K562 (cell line): ENCODE measurements around the gene SLC7A5. TPM values are rescaled to one million over a fixed set of nuclear protein-coding genes. Genes with fewer than 3 reads are reported as not detected.
A peak's percentile ranks its signal among the peaks of the same experiment; 100 is the strongest.

ENCODE experiments used
- CREBBP ChIP-seq: IDR thresholded peaks from one replicate; pipeline ENCODE4 v1.6.1; 2012; ENCODE audit warnings: low read depth, mild to moderate bottlenecking, control low read depth, inconsistent platforms, low read length
- KHSRP ChIP-seq: fragments of 450-650 bp; IDR thresholded peaks from 2 replicates; pipeline ENCODE4 v1.6.1; 2017
- MCM7 ChIP-seq, 2 experiments: fragments of 450-650 bp; IDR thresholded peaks; 2 replicates each; pipeline ENCODE4 v1.6.1; 2016 to 2018
- POLR2G ChIP-seq: fragments of 200-400 bp; formaldehyde crosslinking; IDR thresholded peaks from 2 replicates; pipeline ENCODE4 v1.6.1; 2017; ENCODE audit warnings: low read depth, mild to moderate bottlenecking, antibody characterized with exemption, low read length, moderate library complexity
- REST ChIP-seq, 2 experiments: fragments of 450-650 bp; formaldehyde crosslinking in 1 of 2; IDR thresholded peaks; 2 replicates each; pipeline versions ENCODE4 v1.4.0 to v1.6.1; 2014 to 2020; ENCODE audit warnings: mild to moderate bottlenecking in 2 of 2, borderline replicate concordance in 1 of 2, low read depth in 1 of 2
- RREB1 ChIP-seq: fragments of 250-450 bp; sonication (Bioruptor Pico); IDR thresholded peaks from 2 replicates; pipeline ENCODE4 v1.4.0; 2020
- RUNX1 ChIP-seq: sonication (generic); IDR thresholded peaks from 2 replicates; pipeline ENCODE4 v1.6.1; 2016; ENCODE audit warnings: antibody characterized with exemption, low read depth
- TAF15 ChIP-seq: fragments of 200-400 bp; formaldehyde crosslinking; IDR thresholded peaks from 2 replicates; pipeline ENCODE4 v1.6.1; 2017; ENCODE audit warnings: mild to moderate bottlenecking, low read depth, low read length, moderate library complexity
- TAF9B ChIP-seq: fragments of 450-650 bp; IDR thresholded peaks from 2 replicates; pipeline ENCODE4 v1.6.1; 2018; ENCODE audit warnings: mild to moderate bottlenecking; ENCODE audit not compliant: partially characterized antibody
- ZBTB1 ChIP-seq: sonication (generic); formaldehyde crosslinking; IDR thresholded peaks from 2 replicates; pipeline ENCODE4 v1.8.1; 2023; ENCODE audit warnings: missing genetic modification reagents, low read depth, mild to moderate bottlenecking, borderline replicate concordance
- ZBTB7A ChIP-seq: IDR thresholded peaks from 2 replicates; pipeline ENCODE4 v1.6.1; 2011; ENCODE audit warnings: low read depth, mild to moderate bottlenecking, low read length, moderate library complexity, borderline replicate concordance; ENCODE audit not compliant: control insufficient read depth
- ZNF12 ChIP-seq: sonication (generic); formaldehyde crosslinking; IDR thresholded peaks from 2 replicates; pipeline ENCODE4 v1.4.0; 2020; ENCODE audit warnings: mild to moderate bottlenecking, missing genetic modification reagents
- ZNF589 ChIP-seq: fragments of 200-800 bp; sonication (Bioruptor generic); IDR thresholded peaks from 2 replicates; pipeline ENCODE4 v1.6.1; 2016; ENCODE audit warnings: low read depth, missing genetic modification characterization, missing compliant biosample characterization
- polyA plus RNA-seq, 8 experiments: library from polyadenylated mRNA; depleted of rRNA in 4 of 8; stranded (reverse) in 5 of 8; unstranded in 3 of 8; fragments of >200 nt; fragmentation: Nextera tagmentation in 2 of 8; fragmentation: Illumina TruSeq in 1 of 8; extraction: Ambion mirVana in 2 of 8; extraction: Trizol in 1 of 8; gene quantifications; 2 replicates each; pipeline versions ENCODE4 v1.2.1 to v1.2.3, GENCODE V29; 2011 to 2014; ENCODE audit warnings: inconsistent platforms in 1 of 8, missing spikeins in 1 of 8
- total RNA-seq, 7 experiments: library from RNA; depleted of rRNA in 6 of 7; stranded (reverse); fragments of >200 nt in 6 of 7; fragmentation: Illumina TruSeq in 2 of 7; extraction: Trizol in 2 of 7; gene quantifications; 2 replicates each; pipeline versions ENCODE4 v1.2.1 to v1.2.3, GENCODE V29; 2011 to 2021; ENCODE audit warnings: low replicate concordance in 1 of 7

SLC7A5 gene
- total and polyA plus RNA-seq, 9 of the 15 experiments (the other 6 are each of a cell fraction or from before 2014, with no cell fraction given) = 1.9 to 220 (median 18.6) TPM

- TF ChIP-seq KHSRP (peak; percentile 81), ZBTB1 (CRISPR knock-in tag) (no peak; the same call in 1 of the 2 replicates), CREBBP (no peak), RUNX1 (peak; percentile 96), ZBTB7A (peak; percentile 97), ZNF12 (no peak), RREB1 (CRISPR knock-in tag) (peak; percentile 73; the same call in 1 of the 2 replicates), ZNF589 (CRISPR knock-in tag) (peak; percentile 90), MCM7 (IDR thresholded peaks at IDR 0.05) (no peak), TAF9B (no peak), REST (IDR thresholded peaks at IDR 0.05; ENCODE audit: borderline replicate concordance) (peak; percentile 46; the same call in 1 of the 2 replicates), REST (CRISPR knock-in tag; IDR thresholded peaks at IDR 0.05; ENCODE audit: low read depth) (0 out of 2 replicates have a peak, but pooled peaks have one; percentile 49), POLR2G (peak; percentile 82), TAF15 (no peak)
These were observed 15.0 kb downstream of the SLC7A5 start (continued) for GRCh38 chr16:87854053-87854906.
